Thyroid gland (tissue), 4 donors: ENCODE measurements around the gene PRPF40A.

Experiments
- POLR2A ChIP-seq, 2 donors: fragments of 450-650 bp; IDR thresholded peaks; one replicate each; pipeline ENCODE4 v1.6.1; 2017; ENCODE audit warnings: antibody characterized with exemption in 2 of 2, mild to moderate bottlenecking in 2 of 2, moderate library complexity in 1 of 2
- TF ChIP-seq, protein P1 (sequence below), 6 experiments: fragments of 200-600 bp in 3 of 6; fragments of 450-650 bp in 3 of 6; sonication (generic) in 3 of 6; IDR thresholded peaks; one replicate each; pipeline ENCODE4 v1.5.1; 2016 to 2019; ENCODE audit warnings: antibody characterized with exemption in 6 of 6, mild to moderate bottlenecking in 2 of 6, inconsistent platforms in 1 of 6, moderate library complexity in 1 of 6

DNA sequence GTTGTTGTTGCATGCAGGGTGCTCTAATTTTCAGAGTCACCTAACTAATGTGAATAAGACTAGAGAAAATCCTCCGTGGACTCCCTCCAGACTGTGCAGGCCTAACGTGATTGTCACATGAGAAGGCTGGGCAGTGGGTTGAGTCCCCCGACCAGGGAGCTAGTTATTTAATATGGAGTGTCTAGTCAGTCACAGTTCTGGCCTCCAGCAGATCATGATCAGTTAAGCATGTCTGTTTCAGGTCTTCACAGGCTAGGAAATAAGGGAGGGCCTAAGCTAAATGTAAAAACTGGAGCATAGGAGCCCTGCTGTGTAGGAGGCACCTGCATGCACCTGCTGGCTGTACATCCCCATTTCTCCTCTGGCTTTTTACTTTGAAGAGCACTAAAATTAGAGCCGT, 86.8 kb downstream of the PRPF40A start:
- TF ChIP-seq, protein P1, sequence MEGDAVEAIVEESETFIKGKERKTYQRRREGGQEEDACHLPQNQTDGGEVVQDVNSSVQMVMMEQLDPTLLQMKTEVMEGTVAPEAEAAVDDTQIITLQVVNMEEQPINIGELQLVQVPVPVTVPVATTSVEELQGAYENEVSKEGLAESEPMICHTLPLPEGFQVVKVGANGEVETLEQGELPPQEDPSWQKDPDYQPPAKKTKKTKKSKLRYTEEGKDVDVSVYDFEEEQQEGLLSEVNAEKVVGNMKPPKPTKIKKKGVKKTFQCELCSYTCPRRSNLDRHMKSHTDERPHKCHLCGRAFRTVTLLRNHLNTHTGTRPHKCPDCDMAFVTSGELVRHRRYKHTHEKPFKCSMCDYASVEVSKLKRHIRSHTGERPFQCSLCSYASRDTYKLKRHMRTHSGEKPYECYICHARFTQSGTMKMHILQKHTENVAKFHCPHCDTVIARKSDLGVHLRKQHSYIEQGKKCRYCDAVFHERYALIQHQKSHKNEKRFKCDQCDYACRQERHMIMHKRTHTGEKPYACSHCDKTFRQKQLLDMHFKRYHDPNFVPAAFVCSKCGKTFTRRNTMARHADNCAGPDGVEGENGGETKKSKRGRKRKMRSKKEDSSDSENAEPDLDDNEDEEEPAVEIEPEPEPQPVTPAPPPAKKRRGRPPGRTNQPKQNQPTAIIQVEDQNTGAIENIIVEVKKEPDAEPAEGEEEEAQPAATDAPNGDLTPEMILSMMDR (IDR thresholded peaks at IDR 0.05) = no peak
- no peak for TF ChIP-seq POLR2A (IDR thresholded peaks at IDR 0.05)
